ENCODE measurements around the gene CNGA2.
A peak's percentile ranks its signal among the peaks of the same experiment; 100 is the strongest.

Gene CNGA2

DNA sequence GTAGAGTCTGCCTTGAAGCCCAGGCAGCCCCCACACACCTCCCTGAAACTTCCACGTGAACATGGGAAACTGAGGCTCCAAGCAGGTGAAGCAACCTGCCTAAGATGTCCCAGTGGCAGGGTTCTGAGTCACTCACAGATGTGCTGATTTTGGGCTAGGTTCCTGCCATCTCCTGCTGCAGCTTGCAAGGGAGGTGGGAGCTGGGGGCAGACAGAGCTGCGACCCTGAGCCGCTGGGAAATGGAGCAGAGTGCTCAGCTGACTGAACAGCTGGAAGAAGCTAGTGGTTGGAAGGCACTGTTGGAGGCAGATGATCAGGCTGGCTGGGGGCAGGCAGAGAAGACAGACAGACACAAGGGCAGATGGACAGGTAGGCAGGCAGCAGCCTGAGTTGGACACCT, 22.3 kb upstream of the CNGA2 start:
- no peak for DNase-seq

GRCh38 chrX:151713849-151714248, 20.7 kb upstream of the CNGA2 start:
- DNase-seq = peak; percentile 6

GRCh38 chrX:151714362-151714761, 20.2 kb upstream of the CNGA2 start:
- no peak for DNase-seq

GRCh38 chrX:151715752-151716151, 18.8 kb upstream of the CNGA2 start, which contains the start of gene FATE1:
TSS of gene FATE1 (plus strand) at chrX:151716035. CDS start at chrX:151716120, 85 bp downstream.
- no peak for DNase-seq

DNA sequence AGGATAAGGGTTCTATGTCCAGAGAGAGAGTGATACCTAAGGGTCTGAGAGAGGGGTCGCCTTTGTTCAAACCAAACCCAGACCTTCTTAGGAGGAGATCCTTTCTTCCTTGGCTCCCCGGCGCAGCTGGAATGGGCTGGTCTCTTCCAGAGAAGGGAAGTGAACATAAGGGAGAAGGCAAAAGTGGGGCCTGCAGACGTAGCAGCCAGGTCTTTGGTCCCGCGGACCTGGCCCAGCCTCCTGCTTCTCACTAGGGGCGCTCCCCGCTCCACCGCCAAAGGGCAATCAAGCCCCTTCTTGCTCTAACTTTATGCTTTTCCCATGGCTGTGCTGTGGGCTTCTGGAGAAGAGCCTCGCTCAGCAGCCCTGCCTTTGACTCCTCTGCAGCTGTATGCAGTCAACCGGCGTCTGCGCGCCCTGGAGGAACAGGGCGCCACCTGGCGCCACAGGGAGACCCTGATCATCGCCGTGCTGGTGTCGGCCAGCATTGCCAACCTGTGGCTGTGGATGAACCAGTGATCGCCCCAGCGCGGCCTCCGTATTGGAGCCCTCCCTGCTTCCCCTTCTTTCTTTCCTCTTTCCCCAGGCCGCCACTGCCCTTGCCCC, 12.2 kb upstream of the CNGA2 start:
- DNase-seq = no peak

- DNase-seq = no peak
Measured at GRCh38 chrX:151723156-151723760, 11.3 kb upstream of the CNGA2 start.

DNA sequence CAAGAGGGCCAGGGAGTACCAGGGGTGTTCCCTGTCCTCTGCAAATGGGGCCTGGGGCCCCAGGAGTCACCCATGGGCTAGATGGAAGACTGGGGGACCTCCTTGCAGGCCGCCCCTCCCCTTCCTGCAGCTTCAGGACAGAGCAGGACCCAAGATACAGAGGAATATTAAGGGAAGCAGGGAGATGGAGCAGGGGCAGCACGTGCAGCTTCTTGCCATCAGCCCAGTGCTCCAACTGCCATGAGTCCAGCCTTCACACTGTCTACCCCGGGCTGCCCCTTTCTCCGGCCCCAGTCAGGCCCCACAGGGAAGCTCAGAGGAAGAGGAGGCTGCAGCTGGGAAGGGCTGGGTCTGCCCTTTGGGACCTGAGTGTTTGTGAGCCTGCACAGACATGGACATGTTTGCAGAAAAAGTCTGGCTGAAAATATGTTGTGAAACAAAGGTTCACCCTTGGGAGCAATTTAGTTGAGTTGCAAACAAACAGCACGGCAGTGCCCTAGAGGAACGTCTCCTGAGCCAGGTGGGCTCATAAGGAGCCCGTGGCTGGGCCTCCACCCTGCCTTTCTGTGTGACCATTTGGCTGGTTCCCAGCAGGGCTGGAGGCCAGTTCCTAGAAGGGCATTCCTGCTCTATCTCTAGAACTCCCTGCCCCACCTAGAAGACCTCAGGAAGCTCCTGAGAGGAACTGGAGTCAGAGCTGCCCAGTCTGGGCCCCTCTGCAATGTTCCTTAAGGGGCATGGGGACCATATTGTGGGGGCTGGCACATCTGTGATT, 9.8 kb upstream of the CNGA2 start:
- no peak for DNase-seq

DNA sequence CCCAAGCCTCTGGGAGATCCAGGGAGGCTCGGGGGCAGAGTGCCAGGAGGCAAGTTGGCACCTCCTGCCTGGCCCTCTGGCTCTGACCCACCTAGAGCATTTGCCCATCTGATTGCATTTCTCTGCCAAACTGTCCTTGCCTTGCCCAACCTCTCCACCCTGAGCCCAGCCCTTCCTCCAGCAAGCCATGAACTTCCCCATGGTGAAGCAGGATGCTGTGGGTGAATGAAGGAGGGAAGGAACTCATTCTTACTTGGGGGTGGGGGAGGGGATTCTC, 9.3 kb upstream of the CNGA2 start:
- no peak for DNase-seq

- DNase-seq = no peak
Measured at GRCh38 chrX:151726751-151727150, 7.8 kb upstream of the CNGA2 start.

DNA sequence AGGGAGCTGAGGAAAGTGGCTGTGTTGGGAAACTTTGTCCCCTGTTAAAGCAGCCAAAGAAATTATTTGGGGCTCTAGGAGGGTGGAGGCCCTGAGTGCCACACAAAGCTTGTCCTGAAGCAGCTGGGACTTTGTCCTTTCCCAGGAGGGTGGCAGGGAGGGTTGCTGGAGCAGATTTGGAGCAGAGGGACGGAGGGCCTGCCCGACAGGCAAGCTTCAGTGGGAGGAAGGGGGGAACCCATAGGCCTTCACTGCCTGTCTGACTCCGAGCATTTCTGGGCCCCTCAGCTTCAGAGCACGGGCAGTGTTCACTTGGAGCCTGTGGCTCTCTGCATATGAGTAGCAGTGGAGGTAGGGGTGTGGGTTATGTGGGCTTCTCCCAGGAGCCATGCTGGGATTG, 7.2 kb upstream of the CNGA2 start:
- no peak for DNase-seq

DNA sequence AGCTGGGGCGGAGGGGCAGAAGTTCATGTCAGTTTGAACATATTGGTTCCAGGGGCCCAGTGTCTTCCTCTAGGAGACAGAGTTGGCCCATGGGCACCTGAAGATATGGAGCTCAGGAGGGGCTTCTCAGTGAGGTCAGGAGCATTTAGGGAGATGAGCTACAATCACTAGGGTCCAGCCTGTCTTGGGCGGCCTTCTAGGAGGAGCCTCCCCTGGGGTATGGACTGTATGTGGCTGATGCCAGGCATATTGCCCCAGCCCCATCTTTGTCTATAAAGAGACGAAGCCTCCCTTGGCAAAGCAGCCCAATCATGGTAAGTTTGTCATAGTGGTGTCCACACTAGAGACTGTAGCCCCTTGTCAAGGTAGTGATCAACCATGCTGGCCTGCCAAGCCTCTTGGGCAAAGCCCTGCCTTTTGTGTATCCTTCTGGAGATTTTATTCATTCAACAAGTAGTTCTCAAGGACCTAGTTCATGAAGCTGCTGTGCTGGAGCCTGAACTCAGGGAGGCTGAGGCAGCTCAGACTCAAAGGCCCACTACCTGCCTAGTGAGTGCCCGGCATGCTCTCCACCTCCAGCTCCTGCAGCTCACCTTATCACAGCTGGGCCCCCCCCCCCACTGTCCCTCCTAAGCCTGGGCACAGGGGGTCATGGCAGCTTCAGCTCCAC, 5.4 kb upstream of the CNGA2 start:
- no peak for DNase-seq

- DNase-seq = no peak
Measured at GRCh38 chrX:151735219-151735618, 673 bp downstream of the CNGA2 start.

GRCh38 chrX:151736685-151737084, 2.1 kb downstream of the CNGA2 start:
- no peak for DNase-seq

DNA sequence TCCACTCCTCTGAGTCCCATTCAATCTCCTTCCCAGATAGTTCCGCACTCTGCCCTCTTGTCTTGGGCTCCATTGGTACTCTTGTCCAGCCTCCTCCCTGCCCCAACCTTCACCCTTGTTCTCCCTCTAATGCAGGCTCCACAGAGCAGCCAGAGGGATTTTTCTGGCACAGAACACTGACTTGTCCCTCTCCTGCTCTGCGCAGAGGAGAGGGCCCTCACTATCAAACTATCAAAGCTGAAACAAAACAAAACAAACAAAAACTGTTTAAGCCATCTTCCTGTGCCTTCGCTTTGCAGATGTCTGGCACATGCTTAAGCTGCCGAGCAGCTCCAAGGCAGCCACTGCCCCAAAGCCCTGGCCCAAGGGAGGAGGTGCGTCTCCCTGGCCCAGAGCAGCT, 2.9 kb downstream of the CNGA2 start:
- no peak for DNase-seq

DNA sequence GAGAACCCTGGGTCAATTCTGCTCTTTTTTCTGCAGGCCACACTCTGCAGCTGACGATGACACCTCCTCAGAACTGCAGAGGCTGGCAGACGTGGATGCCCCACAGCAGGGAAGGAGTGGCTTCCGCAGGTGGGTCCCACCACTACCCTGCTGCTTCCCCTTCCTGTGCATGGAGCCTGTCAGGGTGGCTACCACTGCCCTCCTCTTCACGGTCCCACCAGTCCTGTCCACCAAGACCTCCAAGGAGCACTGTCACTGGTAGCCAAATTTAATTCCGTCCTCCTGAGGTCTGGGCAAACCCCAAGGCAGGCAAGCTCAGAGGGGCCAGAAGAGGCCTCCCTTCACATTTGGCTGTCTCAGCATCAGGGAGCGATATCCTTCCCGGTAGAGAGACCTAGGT, 4.2 kb downstream of the CNGA2 start:
- DNase-seq = no peak

DNA sequence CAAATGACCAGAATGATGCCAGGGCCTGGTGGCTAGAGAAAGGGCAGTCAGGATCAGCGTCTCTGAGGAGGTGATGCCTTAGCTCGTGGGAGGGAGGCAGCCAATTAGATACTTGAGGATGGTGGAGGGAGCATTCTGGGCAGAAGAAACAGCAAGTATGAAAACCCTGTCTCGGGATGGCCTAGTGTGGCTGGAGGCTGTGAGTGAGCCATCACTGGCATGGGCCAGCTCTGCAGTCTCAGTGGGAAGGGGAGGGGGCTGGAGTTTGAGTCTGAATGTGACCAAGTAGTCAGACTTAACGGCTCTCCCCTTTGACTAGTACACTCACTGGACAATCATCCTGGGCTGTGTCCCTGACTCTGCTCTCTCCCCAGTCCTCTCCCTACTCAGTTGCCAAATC, 7.1 kb downstream of the CNGA2 start:
- DNase-seq = no peak

DNA sequence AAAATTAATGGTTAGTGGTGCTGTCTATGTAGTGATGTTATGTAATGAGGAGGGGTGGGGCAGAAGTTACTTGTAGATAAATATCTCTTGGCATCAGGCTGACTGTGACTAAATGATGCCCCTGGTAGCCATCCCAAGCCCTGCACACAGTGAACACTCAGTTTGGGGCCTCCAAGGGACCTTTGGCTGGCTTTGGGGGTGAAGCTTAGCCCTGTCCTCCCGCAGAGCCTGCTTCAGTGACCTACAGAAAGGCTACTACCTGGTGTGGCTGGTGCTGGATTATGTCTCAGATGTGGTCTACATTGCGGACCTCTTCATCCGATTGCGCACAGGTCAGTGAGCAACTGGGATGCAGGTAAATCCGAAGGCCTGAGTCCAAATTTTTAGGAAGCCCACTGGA, 7.8 kb downstream of the CNGA2 start:
- DNase-seq = no peak

DNA sequence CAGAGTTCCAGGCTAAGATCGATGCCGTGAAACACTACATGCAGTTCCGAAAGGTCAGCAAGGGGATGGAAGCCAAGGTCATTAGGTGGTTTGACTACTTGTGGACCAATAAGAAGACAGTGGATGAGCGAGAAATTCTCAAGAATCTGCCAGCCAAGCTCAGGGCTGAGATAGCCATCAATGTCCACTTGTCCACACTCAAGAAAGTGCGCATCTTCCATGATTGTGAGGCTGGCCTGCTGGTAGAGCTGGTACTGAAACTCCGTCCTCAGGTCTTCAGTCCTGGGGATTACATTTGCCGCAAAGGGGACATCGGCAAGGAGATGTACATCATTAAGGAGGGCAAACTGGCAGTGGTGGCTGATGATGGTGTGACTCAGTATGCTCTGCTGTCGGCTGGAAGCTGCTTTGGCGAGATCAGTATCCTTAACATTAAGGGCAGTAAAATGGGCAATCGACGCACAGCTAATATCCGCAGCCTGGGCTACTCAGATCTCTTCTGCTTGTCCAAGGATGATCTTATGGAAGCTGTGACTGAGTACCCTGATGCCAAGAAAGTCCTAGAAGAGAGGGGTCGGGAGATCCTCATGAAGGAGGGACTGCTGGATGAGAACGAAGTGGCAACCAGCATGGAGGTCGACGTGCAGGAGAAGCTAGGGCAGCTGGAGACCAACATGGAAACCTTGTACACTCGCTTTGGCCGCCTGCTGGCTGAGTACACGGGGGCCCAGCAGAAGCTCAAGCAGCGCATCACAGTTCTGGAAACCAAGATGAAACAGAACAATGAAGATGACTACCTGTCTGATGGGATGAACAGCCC, 9.3 kb downstream of the CNGA2 start:
- DNase-seq = no peak

- no peak for DNase-seq
Measured at GRCh38 chrX:151745651-151746050, 11.1 kb downstream of the CNGA2 start.

DNA sequence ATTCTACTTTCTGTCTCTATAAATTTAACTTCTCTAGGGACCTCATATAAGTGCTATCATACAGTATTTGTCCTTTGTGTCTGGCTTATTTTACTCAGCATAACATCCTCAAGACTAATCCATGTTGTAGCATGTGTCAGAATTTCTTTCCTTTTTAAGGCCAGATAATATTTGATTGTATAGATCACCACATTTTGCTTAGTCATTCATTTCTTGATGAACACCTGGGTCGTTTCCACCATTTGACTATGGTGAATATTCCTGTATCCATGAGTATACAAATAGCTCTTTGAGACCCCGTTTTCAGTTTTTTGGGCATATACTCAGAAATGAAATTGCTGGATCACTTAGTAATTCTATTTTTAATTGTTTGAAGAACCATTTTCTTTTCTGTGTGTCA, 12.0 kb downstream of the CNGA2 start:
- DNase-seq = no peak

GRCh38 chrX:151750511-151750910, 16.0 kb downstream of the CNGA2 start:
- no peak for DNase-seq

DNA sequence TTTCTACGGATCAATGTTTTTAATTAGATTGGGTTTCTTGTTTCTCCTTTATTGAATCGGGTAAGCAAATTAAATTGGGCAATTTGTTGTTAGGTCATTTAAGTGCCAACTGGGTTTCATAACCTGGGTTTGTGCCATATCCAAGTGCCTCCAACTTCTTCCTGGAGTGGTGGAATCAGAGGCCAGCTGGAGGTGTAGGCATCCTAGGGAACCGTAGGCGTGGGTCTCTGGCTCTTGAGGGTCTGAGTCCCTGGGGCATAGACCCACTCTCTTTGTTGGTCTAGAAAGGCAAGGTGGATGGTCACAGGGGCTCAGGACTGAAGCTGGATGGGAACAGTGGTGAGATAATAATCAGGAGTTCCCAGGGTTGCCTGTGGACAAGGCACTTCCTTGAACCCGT, 18.3 kb downstream of the CNGA2 start:
- DNase-seq = no peak

Data from suppressor macrophage treated with lipopolysaccharide for 4 hours (primary cell).